Measurements from ENCODE around the gene UQCRQ.
A peak's percentile ranks its signal among the peaks of the same experiment; 100 is the strongest.

UQCRQ gene

DNA sequence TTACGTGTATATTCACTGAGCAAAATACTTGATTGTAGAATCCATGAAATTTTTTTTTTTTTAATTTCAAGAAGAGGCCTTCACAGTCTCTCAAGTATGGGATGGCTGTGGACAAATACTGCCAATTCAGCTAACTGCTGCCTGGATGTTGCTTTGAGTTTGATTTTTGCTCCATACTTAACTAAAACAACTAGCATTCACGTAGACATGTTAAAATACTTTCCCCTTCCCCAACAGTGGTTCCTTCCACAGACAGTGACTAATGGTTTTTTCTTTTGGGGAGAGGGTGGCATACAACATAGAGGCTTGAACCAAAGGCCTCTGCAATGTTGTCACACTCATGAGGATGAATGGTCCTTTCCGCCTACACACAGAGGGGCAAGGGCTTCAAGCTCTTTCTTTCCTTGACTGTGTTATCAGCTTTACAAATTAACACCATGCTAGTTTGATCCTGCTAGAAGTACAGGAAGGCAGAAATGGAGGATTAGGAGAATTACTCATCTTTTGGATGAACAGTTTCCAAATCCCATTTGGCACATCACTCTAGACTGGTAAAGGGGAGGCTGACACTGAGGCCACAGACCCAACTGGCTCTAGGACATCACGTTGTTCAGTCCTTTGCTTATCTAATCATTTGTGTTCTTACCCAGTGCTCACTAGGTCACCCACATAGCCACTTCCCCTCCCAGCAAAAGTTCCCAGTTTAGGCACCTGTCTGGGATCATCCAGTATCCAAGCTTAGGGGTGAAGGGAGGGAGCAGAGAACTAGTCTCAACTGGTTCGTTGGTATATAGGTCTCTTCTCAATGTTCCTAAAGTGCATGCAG, 5.2 kb downstream of the UQCRQ start:
- no peak for DNase-seq

DNA sequence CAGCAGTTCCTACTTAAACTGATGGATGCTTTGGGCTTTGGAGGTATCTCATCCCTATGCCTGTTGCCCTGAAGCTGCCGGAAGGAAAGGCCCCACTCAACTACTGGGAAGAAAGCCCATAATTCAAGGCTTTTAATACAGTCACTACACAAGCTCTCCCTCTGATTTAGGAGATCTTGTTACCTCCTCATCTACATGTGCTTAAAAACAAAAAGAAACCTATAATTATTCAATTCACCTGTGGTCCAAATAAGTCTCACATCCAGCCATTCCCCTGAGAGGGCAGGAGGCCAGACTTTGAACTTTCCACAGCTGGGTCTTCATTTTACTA, 6.3 kb downstream of the UQCRQ start:
- DNase-seq = no peak

DNA sequence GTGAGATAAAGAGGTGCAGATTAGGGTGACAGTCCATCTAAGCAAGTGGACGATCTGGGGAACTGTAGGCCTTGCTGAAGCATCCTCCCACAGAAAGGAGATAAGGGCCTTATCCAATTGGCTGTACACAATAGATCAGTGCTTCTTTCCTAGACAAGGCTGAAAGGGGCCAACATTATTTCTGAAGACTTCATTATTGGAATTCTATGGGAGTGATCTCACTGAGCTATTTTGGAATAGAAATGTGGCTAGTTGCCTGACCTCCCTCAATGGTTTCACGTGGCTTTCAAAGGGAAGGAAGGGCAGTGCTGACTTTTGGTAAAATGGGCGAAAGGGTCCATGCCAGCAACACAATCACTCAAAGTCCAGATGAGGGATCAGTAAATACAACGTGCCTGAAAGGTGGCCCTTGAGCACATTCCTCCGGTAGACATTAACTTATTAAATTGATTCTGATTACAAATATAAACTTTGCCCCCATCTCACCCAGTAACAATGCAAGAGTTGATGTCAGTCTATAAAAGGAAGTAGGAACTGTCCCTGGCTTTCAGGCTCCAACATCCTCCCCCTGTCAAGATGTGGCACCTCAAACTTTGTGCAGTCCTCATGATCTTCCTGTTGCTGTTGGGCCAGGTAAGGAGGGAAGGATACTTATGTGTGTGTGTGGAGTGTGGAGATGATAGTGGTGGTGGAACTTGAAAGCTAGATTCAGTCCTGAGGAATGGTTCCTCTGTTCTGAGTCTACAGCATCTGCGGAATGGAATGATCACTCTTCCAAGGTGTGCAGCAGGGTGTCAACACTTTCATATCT, 6.9 kb downstream of the UQCRQ start, which contains the start of gene LEAP2:
Gene LEAP2, plus strand, starts transcription at position 550 of the 811 bp plus-strand sequence. Its CDS starts 27 bp downstream, at position 577.
- no peak for DNase-seq

DNA sequence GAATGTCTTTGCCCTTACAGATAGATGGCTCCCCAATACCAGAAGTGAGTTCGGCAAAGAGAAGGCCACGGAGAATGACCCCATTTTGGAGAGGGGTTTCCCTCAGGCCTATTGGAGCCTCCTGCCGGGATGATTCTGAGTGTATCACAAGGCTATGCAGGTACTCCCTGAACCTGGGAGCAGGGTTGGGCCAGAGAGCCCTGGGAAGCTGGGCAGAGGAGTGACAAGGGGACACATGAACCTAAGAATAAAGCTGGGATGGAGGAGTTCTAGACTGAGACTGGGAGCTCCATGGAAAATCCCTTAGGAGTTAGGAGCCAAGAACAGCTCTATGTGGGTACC, 7.5 kb downstream of the UQCRQ start:
- no peak for DNase-seq

DNA sequence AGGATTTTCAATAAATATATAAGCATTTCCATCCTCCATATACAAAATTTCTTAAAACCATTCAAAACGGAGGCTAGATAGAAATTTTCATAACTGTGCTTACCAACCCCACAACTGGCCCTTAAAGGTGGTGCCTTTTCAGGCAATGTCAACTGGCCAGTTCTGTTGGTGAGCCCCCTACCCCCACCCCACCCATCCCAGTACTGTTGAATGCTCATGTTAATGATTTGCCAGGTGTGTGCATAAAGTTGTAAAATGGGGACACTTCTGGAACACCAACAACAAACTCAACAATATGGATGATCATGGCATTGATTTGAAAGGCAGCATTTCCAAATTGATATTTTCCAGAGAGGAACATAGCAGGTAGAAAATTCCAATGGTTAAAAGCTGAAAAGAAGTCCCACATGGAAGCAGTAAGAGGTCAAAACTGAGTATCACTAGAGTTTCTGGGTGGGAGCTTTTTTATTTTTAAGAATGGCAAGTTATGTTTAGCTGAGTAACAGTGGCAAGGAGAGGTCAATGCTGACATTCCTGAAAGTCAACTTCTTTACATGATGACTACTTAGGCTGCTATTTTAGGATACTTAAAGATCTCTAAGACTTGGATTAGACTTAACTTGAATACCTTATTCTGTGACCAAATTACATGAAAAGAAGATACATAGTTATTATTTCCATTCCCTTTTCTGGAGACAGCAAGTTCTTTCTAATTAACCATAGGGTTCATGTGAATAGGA, 9.7 kb downstream of the UQCRQ start:
- DNase-seq = no peak

DNA sequence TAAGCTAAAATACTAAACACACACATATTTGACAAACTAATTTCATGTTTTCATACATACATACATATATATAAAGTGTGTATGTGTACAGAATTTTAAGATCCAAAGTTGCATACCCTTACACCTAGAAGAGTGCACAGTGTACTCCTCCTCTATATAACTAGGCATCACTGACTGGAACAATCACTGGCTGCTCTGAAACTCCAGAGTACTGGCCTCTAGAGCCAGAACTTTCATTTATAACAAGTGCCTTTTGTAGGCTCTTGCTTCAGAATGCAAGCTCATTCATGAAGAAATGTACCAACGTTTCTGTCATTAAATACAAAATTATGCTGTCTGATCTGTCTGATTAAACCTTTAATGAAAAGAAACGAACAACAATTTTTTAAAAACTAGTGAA, 11.0 kb downstream of the UQCRQ start:
- DNase-seq = no peak

DNA sequence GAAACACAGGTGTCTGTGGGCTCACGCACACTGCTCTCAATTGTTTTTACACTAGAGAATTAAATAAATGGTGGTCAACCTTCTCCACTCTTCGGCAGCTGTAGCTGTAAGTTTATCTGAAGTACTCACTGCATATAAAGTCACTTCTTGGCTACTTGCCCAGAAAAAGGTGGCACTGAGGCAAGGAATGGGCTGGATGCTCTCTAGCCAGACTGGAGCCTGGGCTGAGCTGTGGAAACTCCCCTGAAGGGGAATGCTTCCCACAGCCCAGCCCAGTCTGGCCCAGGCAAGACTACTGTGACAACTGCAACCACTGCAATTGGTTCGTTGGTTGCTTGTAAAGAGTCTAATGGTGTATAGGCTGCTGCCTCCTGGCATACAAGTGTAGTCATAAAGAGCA, 11.5 kb downstream of the UQCRQ start:
- DNase-seq = no peak

DNA sequence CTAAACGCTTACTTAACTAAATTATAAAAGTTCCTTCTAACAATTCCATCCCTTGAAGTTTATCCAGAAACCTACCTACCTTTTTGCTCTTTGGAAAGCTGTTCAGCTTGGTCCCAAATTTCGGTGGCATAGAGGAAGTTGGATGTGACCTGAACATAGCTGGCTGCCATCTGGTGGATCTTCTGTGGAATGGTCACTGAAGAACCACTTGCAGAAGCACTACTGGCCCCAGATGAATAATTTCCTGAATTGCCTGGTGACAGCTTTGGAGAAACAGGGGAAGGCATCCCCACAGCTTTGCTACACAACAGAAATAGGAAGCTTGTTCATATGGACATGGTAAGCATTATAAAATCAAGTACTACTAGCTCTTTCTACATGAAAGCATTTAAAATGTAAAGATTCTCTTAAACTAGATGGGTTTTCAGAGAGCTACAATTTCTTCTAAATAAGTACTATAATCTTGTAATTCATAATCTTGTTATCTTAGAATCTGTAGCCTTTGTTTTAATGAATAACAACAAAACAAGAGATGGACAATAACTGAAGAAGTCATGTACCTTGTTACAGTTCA, 16.9 kb downstream of the UQCRQ start:
- DNase-seq = peak; percentile 47

DNA sequence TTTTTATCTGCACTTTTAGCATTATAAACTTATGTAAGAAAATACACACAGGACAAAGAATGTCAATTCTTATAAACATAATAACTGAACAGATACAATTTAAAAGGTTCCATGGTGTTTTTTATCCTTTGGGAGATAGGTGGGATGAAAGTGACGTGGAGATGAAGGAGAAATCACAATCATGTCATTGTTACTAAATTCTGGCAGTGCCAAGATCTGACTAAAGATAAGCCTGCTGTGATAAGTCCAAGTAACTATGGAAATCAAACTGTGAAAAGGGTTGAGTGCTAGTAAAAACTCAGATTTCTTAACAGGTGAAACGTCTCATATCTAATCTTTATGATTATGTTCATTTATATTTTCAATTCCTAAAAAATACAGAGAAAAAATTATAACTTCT, 18.1 kb downstream of the UQCRQ start:
- DNase-seq = no peak

DNA sequence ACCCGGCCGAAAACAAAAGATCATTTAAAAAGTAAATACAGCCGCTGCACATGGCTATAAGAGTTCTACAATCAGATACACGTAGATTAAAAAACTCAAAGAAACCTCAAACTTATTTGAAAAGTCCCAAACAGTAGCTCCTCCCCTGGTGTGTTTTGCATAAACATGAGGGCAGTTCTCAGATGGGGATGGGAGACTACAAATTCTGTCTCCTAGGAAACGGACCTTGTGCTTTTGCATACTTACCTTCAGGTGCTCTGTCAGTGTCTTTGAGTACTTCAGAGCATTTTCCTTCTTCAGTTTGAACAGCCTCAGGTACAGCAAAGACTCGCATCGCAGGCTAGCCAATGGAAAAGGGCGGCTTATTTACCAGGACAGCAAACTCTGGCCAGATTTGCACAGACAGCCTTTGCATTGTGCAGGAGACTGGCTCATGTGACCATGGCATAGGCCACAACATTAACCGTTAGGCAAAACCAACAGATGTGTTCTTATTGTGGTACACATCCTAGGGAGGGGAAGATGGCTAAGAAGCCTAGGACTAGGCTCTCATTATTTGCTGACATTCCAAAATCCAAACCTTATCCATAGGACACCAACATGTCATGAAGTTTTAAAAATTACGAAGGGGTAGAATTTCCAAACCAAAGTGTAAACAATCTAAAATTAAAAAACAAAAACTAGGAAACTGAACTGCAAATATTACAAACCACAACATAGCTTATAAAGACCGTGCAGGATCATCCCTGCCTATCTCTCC, 19.8 kb downstream of the UQCRQ start:
- DNase-seq = no peak

DNA sequence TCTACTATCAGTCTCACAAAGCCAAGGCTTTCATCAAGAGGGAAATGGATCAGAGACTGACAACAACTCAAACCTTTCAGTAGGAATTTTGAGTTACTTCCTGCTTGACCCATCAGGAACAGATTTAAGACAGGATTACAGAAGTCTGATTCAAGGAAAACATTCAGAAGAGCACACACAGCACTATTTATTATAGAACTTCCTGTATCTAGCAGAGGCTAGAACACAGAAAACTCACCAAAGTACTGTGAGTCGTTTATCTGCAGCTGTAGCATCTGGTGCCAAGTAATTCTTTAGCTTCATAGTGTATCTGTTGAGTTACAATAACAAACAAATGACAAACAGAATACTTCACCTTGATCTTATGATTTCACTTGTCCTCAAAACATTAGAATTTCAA, 20.8 kb downstream of the UQCRQ start:
- DNase-seq = no peak

DNA sequence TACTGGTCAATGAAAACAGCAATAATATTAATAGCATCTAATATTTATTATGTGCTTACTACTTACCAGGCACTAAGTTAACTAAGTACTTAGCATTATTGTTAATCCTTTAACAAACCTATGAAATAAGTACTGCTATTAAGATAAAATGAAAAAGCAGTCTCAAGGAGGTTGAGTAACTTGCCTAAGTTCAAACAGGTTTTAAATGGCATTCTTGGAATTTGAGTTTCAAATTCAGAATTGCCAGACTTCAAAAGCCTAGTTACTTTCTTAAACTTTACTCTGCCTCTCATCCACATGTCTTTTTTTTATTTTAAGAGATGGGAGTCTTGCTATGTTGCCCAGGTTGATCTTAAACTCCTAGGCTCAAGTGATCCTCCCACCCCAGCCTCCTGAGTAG, 23.1 kb downstream of the UQCRQ start:
- no peak for DNase-seq

DNA sequence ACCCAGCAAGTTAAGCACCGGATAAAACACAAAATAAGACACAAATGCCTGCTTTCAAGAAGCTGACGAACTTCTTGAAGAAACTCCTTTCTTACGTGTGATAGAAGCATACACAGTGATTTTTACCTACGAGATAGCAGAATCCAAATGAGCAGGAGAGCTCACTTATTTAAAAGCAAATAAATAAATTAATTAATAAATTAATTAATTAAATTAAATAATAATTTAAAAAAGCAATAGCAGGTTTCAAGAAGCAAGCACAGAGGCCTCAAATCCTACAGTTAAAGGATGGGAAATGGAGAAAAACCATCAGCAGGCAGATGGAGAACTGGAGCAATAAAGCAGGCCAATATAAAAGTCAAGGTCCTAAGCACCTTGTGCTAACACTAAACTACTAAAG, 24.4 kb downstream of the UQCRQ start:
- DNase-seq = no peak

DNA sequence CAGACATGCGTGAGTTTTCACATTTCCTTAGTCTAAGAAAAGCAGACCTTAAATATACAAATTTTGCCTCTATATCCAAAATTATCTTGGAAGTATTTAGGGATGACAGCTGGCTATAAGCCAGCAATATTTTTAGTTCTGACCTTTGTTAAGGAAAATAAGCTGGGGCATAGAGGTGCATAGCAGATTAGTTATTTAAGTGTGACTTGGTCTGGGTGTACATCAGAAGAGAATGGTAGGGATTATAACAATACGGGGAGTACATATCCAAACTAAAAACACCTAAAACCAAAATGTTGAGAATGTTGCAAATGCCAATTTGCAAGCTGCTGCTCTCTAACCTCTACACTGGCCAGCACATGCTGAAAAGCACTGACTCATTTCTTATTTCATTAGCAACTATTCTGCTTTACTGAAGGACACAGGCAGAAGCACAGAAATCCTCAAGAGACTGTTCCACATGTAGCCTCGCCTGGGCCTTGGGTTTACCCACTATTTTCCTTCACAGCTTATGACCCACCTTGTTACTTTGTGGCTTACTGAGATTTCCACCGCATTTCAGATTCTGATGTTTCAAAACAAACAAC, 29.4 kb downstream of the UQCRQ start:
- no peak for DNase-seq

DNA sequence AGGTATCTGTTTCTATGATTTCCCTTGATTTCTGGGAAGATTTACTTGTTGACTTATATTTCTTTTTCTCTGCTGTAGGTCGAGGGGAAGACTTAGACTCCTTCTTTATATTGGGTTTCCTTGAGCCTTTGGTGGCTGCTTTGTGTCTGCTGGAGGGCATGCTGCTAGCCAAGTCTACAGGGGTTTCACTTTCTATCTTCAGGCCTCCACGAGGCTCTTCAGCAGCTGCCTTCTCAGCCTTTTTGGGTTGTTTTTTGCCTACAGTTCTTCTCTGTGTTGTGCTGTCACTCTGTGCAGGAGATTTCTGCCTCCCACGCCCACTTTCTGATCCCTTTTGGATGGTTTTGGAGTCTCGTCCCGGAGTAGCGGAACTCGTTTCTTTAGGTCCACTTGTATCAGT, 30.2 kb downstream of the UQCRQ start:
- no peak for DNase-seq

DNA sequence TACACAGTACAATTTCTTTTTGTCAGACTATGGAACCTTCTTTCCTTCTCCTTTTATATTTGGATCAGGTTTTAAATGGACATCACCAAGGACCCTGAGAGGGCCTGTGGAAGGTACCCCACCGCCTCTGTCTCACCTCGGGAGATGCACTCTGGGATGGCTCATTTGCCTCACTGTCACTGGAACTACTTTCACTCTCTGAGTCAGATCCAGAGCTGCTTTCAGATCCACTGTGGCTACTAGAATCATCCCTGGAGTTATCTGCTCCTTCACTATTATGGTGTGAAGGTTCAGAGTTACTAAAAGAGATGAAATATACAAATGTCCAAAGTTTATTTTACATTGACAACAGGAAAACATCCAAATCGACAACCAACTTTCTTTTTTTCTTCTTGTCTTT, 31.7 kb downstream of the UQCRQ start:
- no peak for DNase-seq

DNA sequence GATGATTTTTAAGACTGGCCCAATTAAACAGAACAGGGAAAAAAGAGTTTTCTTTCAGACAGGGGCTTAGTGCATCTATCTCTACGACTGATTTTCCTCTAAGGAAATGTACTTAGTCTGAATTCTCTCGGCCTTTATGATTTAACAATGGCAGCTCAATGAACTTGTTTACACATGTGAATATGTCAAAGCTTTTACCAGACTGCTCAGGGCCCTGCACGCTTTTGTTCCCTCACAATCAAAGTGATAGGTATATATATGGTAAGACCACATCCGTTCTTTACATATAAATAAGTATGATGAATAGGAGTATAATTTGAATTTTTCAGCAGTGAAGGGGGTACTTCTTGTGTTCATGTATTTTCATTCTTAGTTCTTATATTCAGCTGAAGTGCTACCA, 34.6 kb downstream of the UQCRQ start:
- no peak for DNase-seq

DNA sequence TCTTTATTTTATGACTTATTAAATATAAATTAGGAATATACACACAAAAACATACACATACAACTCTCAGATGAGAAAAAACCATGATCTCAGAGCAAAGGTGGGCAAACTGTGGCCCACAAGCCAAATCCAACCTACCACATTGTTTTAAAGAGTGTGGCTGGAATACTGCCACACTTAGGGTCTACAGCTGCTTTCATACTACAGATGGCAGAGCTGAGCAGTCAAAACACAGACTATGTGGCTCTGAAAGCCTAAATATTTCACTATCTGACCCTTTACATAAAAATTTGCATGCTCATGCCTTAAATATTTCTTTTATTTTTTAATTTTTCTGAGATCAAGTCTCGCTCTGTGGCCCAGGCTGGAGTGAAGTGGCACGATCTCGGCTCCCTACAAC, 35.3 kb downstream of the UQCRQ start:
- DNase-seq = no peak

DNA sequence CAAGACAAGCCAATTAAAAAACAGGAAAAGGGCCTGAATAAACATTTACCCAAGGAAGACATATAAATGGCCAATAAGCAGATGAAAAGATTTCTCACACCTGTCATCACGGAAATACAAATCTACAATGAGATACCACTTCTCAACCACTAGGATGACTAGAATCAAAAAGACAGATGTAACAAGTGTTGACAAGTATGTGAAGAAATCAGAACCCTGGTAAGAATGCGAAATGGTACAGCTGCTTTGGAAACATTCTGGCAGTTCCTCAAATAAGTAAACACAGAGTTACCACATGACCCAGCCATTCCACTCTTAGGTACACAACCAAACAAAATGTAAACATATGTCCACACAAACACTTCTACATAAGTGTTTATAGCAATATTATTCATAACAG, 39.5 kb downstream of the UQCRQ start:
- no peak for DNase-seq

DNA sequence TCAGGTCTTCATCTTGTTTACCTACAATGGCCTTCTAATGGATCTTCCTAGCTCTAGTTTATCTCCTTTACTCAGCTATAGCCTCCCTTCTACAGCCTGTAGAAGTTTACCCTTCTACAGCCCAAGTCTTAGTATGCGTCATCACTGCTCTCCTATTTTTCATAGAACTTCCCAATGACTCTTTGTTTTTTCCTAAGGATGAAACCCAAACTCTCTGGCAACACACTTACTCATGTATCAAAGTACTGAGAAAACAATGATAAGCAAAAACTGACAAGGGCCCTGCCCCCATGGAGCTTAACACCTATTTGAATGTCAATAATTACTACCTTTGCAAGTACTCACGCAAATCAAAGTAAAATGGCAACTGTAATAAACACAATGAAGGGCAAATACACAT, 40.7 kb downstream of the UQCRQ start:
- no peak for DNase-seq

DNA sequence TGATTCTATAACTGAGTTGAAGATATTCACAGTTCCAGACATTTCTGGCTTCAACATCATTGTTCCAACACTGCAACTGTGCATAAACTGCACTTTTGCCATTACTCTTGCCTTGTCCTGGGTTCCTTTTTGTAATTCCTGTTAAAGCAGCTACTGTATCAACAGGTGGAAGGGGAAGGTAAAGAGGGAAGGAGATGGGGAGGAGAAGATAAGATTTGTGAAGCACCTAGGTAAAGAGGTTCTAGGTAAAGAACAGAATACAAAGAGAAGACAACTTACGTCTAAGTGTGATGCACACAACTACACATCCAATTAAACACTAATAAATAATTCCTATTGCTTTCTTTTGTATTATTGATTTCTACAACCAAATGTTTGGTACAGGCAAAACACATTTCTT, 43.3 kb downstream of the UQCRQ start:
- no peak for DNase-seq

DNA sequence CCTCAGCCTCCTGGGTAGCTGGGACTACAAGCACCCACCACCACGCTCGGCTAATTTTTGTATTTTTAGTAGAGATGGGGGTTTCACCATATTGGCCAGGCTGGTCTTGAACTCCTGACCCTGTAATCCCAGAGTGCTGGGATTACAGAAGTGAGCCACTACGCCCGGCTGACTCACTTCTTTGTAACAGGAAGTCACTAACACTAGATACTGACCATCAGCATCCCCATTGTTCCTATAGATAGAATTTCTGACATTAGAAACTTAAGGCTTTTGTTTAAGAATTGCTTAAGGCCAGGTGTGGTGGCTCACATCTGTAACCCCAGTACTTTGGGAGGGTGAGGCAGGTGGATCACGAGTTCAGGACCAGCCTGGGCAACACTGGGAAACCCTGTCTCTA, 49.2 kb downstream of the UQCRQ start:
- no peak for DNase-seq
